Measurements from ENCODE around the gene RIOK1. TPM values are rescaled to one million over a fixed set of nuclear protein-coding genes. Genes with fewer than 3 reads are reported as not detected.
"Not testable (repeated sequence)": the region's sequence is repeated elsewhere in the genome, so short reads cannot be mapped to it uniquely, and the experiment has no call there.

Gene RIOK1
- total and polyA plus RNA-seq, 12 donors: 6.0 to 21.1 (median 14.9) TPM

- 72 to 83% (median 75%) methylated on average over 2 to 6 of the region's 6 CpGs for WGBS, 4 donors
- no peak overlapping the region for H3K27ac ChIP-seq
- intact Hi-C loops (cut with DNase I): no loop called here
- no peak for DNase-seq
- H3K27me3 ChIP-seq: no peaks in the 10 kb centered on the region
- no peaks in the 10 kb centered on the region for H3K9me3 ChIP-seq (replicated peaks in 1 of 3)
- H3K4me3 ChIP-seq: no peak overlapping the region
- TF ChIP-seq POLR2A (IDR thresholded peaks at IDR 0.05) (no peak), CTCF (IDR thresholded peaks at IDR 0.05) (no peak)
- no peaks in the 10 kb centered on the region for H3K4me1 ChIP-seq (replicated peaks in 1 of 2)
- H3K36me3 ChIP-seq (replicated peaks in 1 of 2): no peaks in the 10 kb centered on the region
Measured at GRCh38 chr6:7452898-7453297, 63.3 kb downstream of the RIOK1 start.

DNA sequence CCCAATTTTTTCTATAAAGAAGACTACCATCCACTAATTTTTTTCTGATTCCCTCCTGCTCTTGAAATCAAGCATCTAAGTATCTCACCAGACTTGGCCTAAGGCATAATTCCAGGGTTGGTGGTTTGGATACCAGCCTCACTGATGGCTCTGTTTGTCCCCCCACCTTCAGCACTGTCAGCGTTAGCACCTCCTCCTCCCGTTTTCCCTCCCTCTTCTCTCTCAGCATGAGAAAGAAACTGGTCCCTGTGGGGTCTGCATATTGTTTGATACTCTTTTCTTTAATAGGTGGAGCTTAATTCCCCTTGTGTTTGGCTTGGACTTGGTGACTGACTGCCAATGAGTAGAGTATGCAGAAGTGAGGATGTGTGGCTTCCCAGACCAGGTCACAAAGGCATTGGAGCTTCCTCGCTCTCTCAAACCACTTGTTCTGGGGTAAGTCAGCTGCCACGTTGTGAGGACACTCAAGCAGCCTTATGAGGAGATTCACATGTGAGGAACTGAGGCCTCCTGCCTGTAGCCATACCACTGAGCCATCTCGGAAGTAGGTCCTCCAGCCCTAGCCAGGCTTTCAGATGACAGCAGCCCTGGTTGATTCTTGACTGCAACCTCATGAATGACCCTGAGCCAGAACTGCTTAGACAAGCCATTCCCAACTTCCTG, 65.2 kb downstream of the RIOK1 start:
- WGBS, 4 donors: 70 to 76% (median 73%) methylated on average over 4 to 5 of the region's 5 CpGs
- Histone ChIP-seq H3K4me1 (replicated peaks in 1 of 2) (no peaks in the 10 kb centered on the region), H3K36me3 (replicated peaks in 1 of 2) (no peaks in the 10 kb centered on the region), H3K27me3 (no peaks in the 10 kb centered on the region), H3K4me3 (no peak overlapping the region), H3K27ac (no peak overlapping the region), H3K9me3 (replicated peaks in 1 of 3) (no peaks in the 10 kb centered on the region)
- no peak for TF ChIP-seq CTCF (IDR thresholded peaks at IDR 0.05)
- TF ChIP-seq POLR2A (IDR thresholded peaks at IDR 0.05): no peak
- intact Hi-C loops (cut with DNase I): no loop called here
- DNase-seq: no peak

DNA sequence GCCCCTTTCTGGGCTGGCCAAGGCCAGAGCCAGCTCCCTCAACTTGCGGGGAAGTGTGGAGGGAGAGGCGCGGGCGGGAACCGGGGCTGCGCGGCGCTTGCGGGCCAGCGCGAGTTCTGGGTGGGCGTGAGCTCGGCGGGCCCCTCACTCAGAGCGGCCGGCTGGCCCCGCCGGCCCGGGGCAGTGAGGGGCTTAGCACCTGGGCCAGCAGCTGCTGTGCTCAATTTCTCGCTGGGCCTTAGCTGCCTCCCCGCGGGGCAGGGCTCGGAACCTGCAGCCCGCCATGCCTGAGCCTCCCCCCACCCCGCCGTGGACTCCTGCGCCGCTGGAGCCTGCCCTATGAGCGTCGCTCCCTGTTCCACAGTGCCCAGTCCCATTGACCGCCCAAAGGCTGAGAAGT, 66.7 kb downstream of the RIOK1 start:
- H3K27ac ChIP-seq; H3K4me3 ChIP-seq; H3K36me3 ChIP-seq (replicated peaks in 1 of 2); H3K4me1 ChIP-seq (replicated peaks in 1 of 2); H3K27me3 ChIP-seq; intact Hi-C loops (cut with DNase I); DNase-seq; H3K9me3 ChIP-seq (replicated peaks in 1 of 3): not testable (repeated sequence)
- WGBS, 4 donors: 94 to 100% (median 96%) methylated on average over 1 to 31 of the region's 31 CpGs

DNA sequence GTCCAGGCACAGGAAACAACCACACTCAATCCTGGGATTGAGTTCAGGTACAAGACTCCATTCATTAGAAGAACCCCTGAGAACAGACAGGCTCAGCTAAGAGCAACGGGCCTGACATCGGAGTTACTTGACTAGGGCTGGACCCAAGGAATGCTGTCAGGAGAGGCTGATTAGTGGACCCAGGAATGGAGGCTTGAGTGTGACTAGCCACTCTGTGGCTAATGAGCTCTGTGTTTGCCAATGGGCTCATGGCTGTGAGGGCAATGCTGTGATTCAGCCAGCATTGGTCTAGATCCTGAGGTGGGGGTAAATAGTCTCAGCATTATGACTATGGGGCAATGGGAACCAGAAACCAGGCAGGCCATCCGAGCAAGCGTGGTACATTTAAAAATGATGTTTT, 71.8 kb downstream of the RIOK1 start:
- no peak for DNase-seq
- Histone ChIP-seq H3K4me3 (no peak overlapping the region), H3K27ac (no peak overlapping the region), H3K9me3 (replicated peaks in 1 of 3) (no peaks in the 10 kb centered on the region), H3K4me1 (replicated peaks in 1 of 2) (no peaks in the 10 kb centered on the region), H3K36me3 (replicated peaks in 1 of 2) (no peaks in the 10 kb centered on the region), H3K27me3 (no peaks in the 10 kb centered on the region)
- intact Hi-C loops (cut with DNase I): no loop called here
- TF ChIP-seq CTCF (IDR thresholded peaks at IDR 0.05): no peak
- TF ChIP-seq POLR2A (IDR thresholded peaks at IDR 0.05): no peak
- 81 to 90% (median 87%) methylated on average over 4 of the region's 4 CpGs for WGBS, 4 donors

DNA sequence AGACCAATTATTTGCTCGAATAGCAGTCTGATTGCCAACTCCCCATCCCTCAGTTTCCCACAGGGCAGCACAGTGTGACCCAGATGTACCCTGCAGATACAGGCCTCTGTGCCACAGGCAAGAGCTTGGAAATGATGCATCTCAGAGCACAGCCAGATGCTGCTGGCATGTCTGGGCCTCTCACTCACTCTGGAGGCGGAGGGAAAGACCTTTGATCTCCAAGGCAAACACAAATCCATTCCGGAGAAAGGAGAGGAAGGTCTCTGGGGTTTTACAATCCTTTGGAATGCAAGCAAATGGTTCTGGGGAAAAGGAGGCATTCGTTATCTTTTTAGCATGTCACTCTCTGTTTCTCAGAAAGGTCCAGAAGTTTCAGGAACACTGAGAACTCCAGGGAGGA, 74.2 kb downstream of the RIOK1 start:
- no peaks in the 10 kb centered on the region for H3K9me3 ChIP-seq (replicated peaks in 1 of 3)
- H3K27me3 ChIP-seq: no peaks in the 10 kb centered on the region
- H3K4me1 ChIP-seq (replicated peaks in 1 of 2): peaks cover 0 to 6% of the 10 kb centered on the region in 2 donors
- WGBS, 4 donors: 29 to 48% (median 40%) methylated on average over 4 of the region's 4 CpGs
- no peaks in the 10 kb centered on the region for H3K36me3 ChIP-seq (replicated peaks in 1 of 2)
- DNase-seq: no peak
- no peak overlapping the region for H3K4me3 ChIP-seq
- intact Hi-C loops (cut with DNase I): no loop called here
- no peak for TF ChIP-seq POLR2A (IDR thresholded peaks at IDR 0.05)
- TF ChIP-seq CTCF (IDR thresholded peaks at IDR 0.05): no peak
- H3K27ac ChIP-seq: no peak overlapping the region
